Uterus (tissue), 2 donors: Measurements from ENCODE around the gene IER3.

Source experiments
- CTCF ChIP-seq, 4 experiments: fragments of 200-600 bp in 2 of 4; fragments of 450-650 bp in 2 of 4; sonication (generic) in 2 of 4; IDR thresholded peaks; one replicate each; pipeline ENCODE4 v1.5.1; 2016 to 2019; ENCODE audit warnings: antibody characterized with exemption in 4 of 4, mild to moderate bottlenecking in 2 of 4, moderate library complexity in 1 of 4
- POLR2A ChIP-seq, 2 donors: fragments of 450-650 bp; IDR thresholded peaks; one replicate each; pipeline ENCODE4 v1.6.1; 2016; ENCODE audit warnings: antibody characterized with exemption in 2 of 2, mild to moderate bottlenecking in 1 of 2, moderate library complexity in 1 of 2

- TF ChIP-seq CTCF (IDR thresholded peaks at IDR 0.05) (no peak), POLR2A (IDR thresholded peaks at IDR 0.05) (no peak)
Observed at GRCh38 chr6:30761791-30762429, 17.6 kb upstream of the IER3 start.
